Measurements from ENCODE around the gene PDK2.

PDK2 gene

DNA sequence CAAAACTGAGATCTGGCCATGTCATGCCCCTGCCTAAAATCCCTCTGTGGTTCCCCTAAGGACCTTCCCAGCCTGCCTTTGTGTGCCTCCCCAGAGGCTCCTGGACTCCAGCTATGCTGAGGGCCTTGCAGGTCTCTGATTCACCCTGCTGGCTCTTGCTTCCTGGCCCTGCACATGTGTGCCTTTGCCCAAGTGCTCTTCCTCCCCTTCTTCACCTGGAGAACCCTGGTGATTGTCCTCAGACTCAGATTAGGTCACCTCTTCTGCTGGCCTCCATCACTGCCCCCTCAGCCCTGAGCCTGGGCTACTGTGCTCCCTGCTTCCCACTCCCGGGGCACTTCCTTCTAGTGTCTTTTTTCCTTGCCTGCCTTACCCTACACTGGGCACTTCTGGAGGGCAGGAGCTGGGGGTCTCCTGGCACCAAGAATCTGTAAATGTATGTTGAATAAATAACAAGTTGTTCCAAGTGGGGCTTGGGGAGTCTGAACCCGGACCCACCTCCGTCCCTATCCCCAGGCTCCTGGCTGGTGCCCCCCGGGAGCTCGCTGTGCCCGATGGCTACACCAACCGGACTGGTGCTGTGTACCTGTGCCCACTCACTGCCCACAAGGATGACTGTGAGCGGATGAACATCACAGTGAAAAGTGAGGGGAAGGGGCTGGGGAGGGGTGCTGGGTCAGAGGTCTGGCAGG lies 31.4 kb upstream of the PDK2 start:
- FAIRE-seq (no peak), DNase-seq (ENCODE audit: insufficient read length, low spot score) (no peak)
- TF ChIP-seq, protein P1, sequence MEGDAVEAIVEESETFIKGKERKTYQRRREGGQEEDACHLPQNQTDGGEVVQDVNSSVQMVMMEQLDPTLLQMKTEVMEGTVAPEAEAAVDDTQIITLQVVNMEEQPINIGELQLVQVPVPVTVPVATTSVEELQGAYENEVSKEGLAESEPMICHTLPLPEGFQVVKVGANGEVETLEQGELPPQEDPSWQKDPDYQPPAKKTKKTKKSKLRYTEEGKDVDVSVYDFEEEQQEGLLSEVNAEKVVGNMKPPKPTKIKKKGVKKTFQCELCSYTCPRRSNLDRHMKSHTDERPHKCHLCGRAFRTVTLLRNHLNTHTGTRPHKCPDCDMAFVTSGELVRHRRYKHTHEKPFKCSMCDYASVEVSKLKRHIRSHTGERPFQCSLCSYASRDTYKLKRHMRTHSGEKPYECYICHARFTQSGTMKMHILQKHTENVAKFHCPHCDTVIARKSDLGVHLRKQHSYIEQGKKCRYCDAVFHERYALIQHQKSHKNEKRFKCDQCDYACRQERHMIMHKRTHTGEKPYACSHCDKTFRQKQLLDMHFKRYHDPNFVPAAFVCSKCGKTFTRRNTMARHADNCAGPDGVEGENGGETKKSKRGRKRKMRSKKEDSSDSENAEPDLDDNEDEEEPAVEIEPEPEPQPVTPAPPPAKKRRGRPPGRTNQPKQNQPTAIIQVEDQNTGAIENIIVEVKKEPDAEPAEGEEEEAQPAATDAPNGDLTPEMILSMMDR (IDR thresholded peaks at IDR 0.05; ENCODE audit: insufficient read depth, missing control alignments): no peak

DNA sequence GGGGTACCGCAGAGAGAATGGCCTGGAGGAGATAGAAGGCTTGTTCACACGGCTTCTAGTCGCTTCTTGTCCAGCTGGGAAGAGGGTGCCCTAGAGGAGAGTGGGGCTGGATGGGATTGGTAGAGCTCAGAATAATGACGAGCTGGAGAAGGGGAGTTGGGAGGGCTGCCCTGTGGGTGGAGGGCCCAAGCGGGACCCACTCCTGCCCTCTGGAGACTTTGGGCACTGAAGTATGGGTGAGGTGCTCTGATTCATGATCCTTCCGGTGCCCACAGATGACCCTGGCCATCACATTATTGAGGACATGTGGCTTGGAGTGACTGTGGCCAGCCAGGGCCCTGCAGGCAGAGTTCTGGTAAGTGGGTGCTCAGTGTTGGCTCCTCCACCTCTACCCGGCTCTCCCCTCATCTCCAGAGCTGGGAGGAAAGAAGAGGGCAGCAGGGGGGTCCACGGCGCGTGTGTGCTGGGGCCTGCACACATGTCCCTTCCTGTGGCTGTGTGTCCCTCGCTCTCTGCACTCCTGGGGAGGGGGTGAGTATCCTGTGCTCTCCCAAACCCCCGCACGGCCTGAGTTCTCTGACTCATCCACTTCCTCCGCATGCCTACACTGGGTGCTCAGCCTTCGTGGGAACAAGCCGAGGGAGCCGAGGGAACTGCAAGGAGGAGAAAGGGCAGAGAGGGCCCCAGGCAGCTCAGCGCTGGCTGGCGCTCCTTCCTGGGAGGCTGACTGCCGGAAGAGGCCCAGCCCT lies 30.7 kb upstream of the PDK2 start:
- FAIRE-seq (no peak), DNase-seq (ENCODE audit: insufficient read length, low spot score) (no peak)
- TF ChIP-seq, protein P1 (IDR thresholded peaks at IDR 0.05; ENCODE audit: insufficient read depth, missing control alignments): no peak

DNA sequence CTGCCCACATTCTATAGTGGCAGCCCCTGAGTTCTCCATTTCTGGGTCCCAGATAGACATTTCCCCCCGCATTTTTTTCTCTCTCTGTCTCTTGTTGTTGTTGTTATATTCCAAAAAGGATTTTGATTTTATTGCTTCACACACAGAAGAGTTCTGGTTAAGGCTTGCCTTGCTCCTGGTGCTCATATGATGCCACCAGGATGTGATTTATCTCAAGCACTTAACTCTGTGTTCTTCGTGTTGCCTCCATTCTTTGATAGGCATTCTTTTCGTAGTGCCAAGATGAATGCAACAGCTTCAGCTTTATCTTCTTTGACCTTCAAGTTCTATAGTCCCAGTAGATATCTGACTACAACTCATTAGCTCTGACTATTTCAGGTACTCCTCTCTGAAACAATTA lies 30.1 kb upstream of the PDK2 start:
- no peak for DNase-seq (ENCODE audit: insufficient read length, low spot score)
- FAIRE-seq: no peak
- TF ChIP-seq, protein P1 (IDR thresholded peaks at IDR 0.05; ENCODE audit: insufficient read depth, missing control alignments): no peak

DNA sequence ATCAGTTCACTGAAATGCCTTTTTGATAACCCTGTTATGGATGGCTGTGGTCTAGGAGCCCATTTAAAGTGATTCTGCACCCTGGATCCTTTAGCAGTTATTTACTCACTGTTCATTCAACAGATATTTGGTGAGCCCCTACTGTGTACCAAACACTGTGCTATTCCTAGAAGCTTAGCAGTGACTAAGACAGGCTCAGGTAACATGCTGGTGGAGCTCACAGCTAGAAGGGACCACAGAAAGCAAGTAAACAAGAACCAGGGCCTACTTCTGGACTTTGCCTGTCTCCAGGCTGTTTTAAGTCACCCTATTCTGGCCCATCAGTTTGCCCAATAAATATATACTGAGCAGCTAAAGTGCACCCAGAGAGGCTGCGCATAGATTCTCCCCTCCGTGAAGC lies 28.2 kb upstream of the PDK2 start:
- DNase-seq (ENCODE audit: insufficient read length, low spot score) (no peak), FAIRE-seq (no peak)
- TF ChIP-seq, protein P1 (IDR thresholded peaks at IDR 0.05; ENCODE audit: insufficient read depth, missing control alignments): no peak

DNA sequence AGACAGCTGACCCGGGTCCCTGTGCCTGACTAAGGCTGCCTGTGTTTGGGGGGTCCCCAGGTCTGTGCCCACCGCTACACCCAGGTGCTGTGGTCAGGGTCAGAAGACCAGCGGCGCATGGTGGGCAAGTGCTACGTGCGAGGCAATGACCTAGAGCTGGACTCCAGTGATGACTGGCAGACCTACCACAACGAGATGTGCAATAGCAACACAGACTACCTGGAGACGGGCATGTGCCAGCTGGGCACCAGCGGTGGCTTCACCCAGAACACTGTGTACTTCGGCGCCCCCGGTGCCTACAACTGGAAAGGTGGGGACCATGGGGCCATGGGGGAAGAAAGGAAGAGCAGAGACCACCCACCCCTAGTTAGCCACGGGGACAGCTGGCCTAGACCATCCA lies 27.2 kb upstream of the PDK2 start:
- TF ChIP-seq, protein P1 (IDR thresholded peaks at IDR 0.05; ENCODE audit: insufficient read depth, missing control alignments): no peak
- DNase-seq (ENCODE audit: insufficient read length, low spot score) (no peak), FAIRE-seq (no peak)

DNA sequence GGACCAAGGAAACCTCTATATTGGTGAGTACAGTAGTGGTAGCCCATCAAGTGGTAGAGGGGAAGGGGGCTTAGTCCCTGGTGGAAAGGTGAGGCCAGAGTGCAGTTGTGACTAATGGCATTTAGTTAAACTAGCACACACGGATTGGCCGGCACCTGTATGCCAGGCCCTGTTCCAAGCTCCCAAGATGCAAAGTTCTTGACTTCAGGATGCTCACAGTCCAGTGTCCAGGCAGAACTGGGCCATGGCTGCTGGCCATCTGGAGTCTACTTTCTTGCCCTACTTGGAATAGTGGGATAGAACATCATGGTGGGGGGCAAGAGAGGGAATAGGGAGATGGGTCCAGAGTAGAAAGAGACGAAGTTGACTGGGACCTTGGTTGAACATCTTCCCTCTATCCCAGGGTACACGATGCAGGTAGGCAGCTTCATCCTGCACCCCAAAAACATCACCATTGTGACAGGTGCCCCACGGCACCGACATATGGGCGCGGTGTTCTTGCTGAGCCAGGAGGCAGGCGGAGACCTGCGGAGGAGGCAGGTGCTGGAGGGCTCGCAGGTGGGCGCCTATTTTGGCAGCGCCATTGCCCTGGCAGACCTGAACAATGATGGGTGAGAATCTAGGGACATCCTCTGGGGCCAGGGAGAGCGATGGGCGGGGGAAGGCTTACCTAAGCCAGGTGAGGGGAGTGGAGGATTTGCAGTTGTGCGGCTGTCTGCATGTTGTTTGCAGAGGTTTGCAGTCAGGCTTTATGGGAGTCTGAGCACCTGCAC lies 24.1 kb upstream of the PDK2 start:
- TF ChIP-seq, protein P1 (IDR thresholded peaks at IDR 0.05; ENCODE audit: insufficient read depth, missing control alignments): no peak
- FAIRE-seq (no peak), DNase-seq (ENCODE audit: insufficient read length, low spot score) (no peak)

All from D721Med (cell line).